Measurements from ENCODE around the gene VWF.

GRCh38 chr12:5972387-5972786 is 152.1 kb downstream of the VWF start:
- TF ChIP-seq CTCF (IDR thresholded peaks at IDR 0.05) (no peak), POLR2A (IDR thresholded peaks at IDR 0.05) (no peak)
